Fibroblast of lung (primary cell): ENCODE results near the gene ATG14.

Experiments
- EZH2 ChIP-seq: IDR thresholded peaks from 2 replicates; pipeline ENCODE4 v1.5.1; 2012; ENCODE audit warnings: low read length, control low read depth, mild to moderate bottlenecking; ENCODE audit errors: missing control alignments
- TF ChIP-seq, protein P1 (sequence below), 2 donors: IDR thresholded peaks in 1 of 2; conservative IDR thresholded peaks in 1 of 2; 1 replicate in 1 of 2; 2 replicates in 1 of 2; pipeline ENCODE4 v1.5.1; 2011 to 2012; ENCODE audit warnings: low read length in 2 of 2, control low read depth in 1 of 2, inconsistent platforms in 1 of 2, low read depth in 1 of 2, mild to moderate bottlenecking in 1 of 2

GRCh38 chr14:55446833-55447232, 35.2 kb upstream of the ATG14 start:
- TF ChIP-seq, protein P1, sequence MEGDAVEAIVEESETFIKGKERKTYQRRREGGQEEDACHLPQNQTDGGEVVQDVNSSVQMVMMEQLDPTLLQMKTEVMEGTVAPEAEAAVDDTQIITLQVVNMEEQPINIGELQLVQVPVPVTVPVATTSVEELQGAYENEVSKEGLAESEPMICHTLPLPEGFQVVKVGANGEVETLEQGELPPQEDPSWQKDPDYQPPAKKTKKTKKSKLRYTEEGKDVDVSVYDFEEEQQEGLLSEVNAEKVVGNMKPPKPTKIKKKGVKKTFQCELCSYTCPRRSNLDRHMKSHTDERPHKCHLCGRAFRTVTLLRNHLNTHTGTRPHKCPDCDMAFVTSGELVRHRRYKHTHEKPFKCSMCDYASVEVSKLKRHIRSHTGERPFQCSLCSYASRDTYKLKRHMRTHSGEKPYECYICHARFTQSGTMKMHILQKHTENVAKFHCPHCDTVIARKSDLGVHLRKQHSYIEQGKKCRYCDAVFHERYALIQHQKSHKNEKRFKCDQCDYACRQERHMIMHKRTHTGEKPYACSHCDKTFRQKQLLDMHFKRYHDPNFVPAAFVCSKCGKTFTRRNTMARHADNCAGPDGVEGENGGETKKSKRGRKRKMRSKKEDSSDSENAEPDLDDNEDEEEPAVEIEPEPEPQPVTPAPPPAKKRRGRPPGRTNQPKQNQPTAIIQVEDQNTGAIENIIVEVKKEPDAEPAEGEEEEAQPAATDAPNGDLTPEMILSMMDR (conservative IDR thresholded peaks at IDR 0.05 in 1 of 2, IDR thresholded peaks at IDR 0.05 in 1 of 2; ENCODE audit: low read depth in 1 of 2, low read length in 2 of 2) = no peak
- no peak for TF ChIP-seq EZH2
